ENCODE measurements around the gene ENTHD1. TPM values are rescaled to one million over a fixed set of nuclear protein-coding genes. Genes with fewer than 3 reads are reported as not detected.
"Not testable (repeated sequence)": the region's sequence is repeated elsewhere in the genome, so short reads cannot be mapped to it uniquely, and the experiment has no call there.

The ENTHD1 gene
- total RNA-seq, 4 donors from 2014 or later: not detected

GRCh38 chr22:39873965-39874364, 19.6 kb downstream of the ENTHD1 start:
- H3K27ac ChIP-seq: no peak overlapping the region
- TF ChIP-seq, protein P1, sequence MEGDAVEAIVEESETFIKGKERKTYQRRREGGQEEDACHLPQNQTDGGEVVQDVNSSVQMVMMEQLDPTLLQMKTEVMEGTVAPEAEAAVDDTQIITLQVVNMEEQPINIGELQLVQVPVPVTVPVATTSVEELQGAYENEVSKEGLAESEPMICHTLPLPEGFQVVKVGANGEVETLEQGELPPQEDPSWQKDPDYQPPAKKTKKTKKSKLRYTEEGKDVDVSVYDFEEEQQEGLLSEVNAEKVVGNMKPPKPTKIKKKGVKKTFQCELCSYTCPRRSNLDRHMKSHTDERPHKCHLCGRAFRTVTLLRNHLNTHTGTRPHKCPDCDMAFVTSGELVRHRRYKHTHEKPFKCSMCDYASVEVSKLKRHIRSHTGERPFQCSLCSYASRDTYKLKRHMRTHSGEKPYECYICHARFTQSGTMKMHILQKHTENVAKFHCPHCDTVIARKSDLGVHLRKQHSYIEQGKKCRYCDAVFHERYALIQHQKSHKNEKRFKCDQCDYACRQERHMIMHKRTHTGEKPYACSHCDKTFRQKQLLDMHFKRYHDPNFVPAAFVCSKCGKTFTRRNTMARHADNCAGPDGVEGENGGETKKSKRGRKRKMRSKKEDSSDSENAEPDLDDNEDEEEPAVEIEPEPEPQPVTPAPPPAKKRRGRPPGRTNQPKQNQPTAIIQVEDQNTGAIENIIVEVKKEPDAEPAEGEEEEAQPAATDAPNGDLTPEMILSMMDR (IDR thresholded peaks at IDR 0.05): no peak
- no peak for TF ChIP-seq POLR2AphosphoS5 (IDR thresholded peaks at IDR 0.05)
- no peak for TF ChIP-seq POLR2A (IDR thresholded peaks at IDR 0.05)
- no peak for TF ChIP-seq EP300 (IDR thresholded peaks at IDR 0.05)
- H3K27me3 ChIP-seq: peaks cover 2% of the 10 kb centered on the region
- no peak overlapping the region for H3K4me3 ChIP-seq
- H3K4me1 ChIP-seq: no peaks in the 10 kb centered on the region
- 29% methylated on average over 1 of the region's 1 CpG for WGBS
- H3K36me3 ChIP-seq: no peaks in the 10 kb centered on the region
- no peak for DNase-seq (ENCODE audit: low spot score in 2 of 2)
- H3K9me3 ChIP-seq: no peaks in the 10 kb centered on the region

- H3K9me3 ChIP-seq: no peaks in the 10 kb centered on the region
- peaks cover 2% of the 10 kb centered on the region for H3K27me3 ChIP-seq
- no peak overlapping the region for H3K27ac ChIP-seq
- no peaks in the 10 kb centered on the region for H3K4me1 ChIP-seq
- H3K36me3 ChIP-seq: no peaks in the 10 kb centered on the region
- DNase-seq (ENCODE audit: low spot score in 2 of 2): no peak
- TF ChIP-seq POLR2AphosphoS5 (IDR thresholded peaks at IDR 0.05): no peak
- TF ChIP-seq POLR2A (IDR thresholded peaks at IDR 0.05): no peak
- TF ChIP-seq, protein P1 (IDR thresholded peaks at IDR 0.05): no peak
- no peak for TF ChIP-seq EP300 (IDR thresholded peaks at IDR 0.05)
- WGBS: 89% methylated on average over 1 of the region's 1 CpG
- H3K4me3 ChIP-seq: no peak overlapping the region
Measured at GRCh38 chr22:39872548-39872947, 21.0 kb downstream of the ENTHD1 start.

DNA sequence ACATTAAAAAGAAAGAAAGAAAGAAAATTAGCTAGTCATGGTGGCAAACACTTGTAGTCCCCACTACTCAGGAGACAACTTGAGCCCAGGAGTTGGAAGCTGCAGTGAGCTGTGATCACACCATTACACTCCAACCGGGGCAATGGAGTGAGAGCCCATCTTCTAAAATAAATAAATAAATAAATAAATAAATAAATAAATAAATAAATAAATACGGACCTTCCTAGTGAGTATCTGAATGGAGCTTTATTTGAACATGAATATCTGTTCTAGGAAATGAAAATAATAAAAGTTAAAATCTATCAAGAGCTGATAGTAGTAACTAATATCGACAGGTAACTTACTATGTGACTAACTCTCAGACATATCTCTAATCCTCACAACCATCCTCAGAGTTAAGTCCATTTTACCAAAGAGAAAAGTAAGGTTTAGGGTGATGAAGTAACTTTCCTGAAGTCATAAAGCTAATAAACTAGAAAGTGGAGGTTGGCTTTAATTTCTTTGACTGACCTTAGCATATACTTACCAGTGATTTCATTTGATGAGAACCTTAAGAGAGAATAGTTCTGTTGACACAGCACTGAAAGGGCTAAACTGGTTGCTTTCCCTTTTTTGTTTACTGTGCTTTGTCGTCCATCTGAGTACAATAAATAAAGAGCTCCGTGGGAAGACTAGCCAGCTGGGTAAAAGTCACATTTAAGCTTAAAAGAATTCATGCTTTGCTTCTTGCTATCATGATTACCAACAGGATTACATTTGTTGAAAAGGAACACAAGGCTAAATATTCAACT, 22.4 kb downstream of the ENTHD1 start:
- Histone ChIP-seq H3K27ac (no peak overlapping the region), H3K4me1 (no peaks in the 10 kb centered on the region), H3K9me3 (no peaks in the 10 kb centered on the region), H3K4me3 (no peak overlapping the region), H3K36me3 (no peaks in the 10 kb centered on the region), H3K27me3 (peaks cover 5% of the 10 kb centered on the region)
- no peak for TF ChIP-seq POLR2AphosphoS5 (IDR thresholded peaks at IDR 0.05)
- WGBS: 72% methylated on average over 5 of the region's 5 CpGs
- no peak for DNase-seq (ENCODE audit: low spot score in 2 of 2)

DNA sequence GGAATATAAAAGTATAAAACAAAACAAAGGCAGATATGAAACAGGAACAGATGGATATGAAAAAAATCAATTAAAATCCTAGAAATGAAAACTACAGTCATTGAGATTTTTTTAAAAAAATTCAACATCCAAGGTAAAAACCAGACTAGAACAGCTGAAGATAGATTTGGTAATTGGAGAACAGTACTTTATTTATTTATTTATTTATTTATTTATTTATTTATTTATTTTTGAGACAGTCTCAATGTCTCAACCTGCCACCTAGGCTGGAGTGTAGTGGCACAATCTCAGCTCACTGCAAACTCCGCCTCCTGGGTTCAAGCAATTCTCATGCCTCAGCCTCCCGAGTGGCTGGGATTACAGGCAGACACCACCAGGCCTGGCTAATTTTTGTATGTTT, 23.8 kb downstream of the ENTHD1 start:
- not testable (repeated sequence) for H3K9me3 ChIP-seq; DNase-seq (ENCODE audit: low spot score in 2 of 2); H3K27me3 ChIP-seq; H3K36me3 ChIP-seq; H3K27ac ChIP-seq; H3K4me1 ChIP-seq; H3K4me3 ChIP-seq
- 94% methylated on average over 2 of the region's 2 CpGs for WGBS

- H3K27ac ChIP-seq: no peak overlapping the region
- no peak overlapping the region for H3K4me3 ChIP-seq
- H3K4me1 ChIP-seq: no peaks in the 10 kb centered on the region
- H3K36me3 ChIP-seq: no peaks in the 10 kb centered on the region
- WGBS: 70% methylated on average over 1 of the region's 1 CpG
- TF ChIP-seq POLR2A (IDR thresholded peaks at IDR 0.05) (no peak), EP300 (IDR thresholded peaks at IDR 0.05) (no peak), POLR2AphosphoS5 (IDR thresholded peaks at IDR 0.05) (no peak)
- TF ChIP-seq, protein P1 (IDR thresholded peaks at IDR 0.05): no peak
- peaks cover 5% of the 10 kb centered on the region for H3K27me3 ChIP-seq
- H3K9me3 ChIP-seq: no peaks in the 10 kb centered on the region
- DNase-seq (ENCODE audit: low spot score in 2 of 2): no peak
Measured at GRCh38 chr22:39868741-39869140, 24.8 kb downstream of the ENTHD1 start.

DNA sequence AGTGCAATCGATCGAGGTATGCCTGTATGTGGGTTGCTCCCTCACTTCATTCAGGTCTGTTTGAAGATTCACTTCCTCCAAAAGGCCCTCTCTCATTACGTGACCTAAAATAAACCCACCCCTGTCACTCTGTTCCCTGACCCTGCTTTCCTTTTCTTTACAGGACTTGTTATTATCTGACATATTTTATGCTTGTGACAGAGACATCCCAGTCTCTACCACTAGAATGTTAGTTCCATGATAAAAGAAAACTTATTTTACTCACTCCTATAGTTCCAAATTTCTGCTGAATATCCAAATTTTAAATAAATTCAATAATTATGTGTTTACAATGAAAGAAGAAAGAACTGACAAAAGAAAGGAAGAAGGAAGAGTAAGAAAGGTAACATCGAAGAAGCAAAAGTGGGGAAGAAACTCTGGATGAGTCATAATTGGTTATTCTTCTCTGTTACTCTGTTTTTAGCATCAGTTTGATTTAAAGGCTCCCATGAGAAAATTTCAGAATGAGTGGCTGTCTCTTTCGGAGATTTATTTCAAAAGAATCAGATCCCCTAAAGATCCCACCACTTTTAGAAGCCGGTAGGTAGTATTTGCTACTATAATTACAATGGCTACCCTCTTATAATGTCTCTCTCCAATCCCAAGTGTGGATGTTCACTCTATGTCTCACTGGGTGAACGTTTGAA, 33.5 kb downstream of the ENTHD1 start:
- DNase-seq (ENCODE audit: low spot score in 2 of 2): no peak

More for the DNA sequence above, 33.5 kb downstream of the ENTHD1 start:
- H3K27ac ChIP-seq: no peak overlapping the region
- no peak overlapping the region for H3K4me3 ChIP-seq
- H3K36me3 ChIP-seq: no peaks in the 10 kb centered on the region
- WGBS: 65% methylated on average over 7 of the region's 7 CpGs
- H3K4me1 ChIP-seq: no peaks in the 10 kb centered on the region
- no peaks in the 10 kb centered on the region for H3K9me3 ChIP-seq
- peaks cover 9% of the 10 kb centered on the region for H3K27me3 ChIP-seq
- TF ChIP-seq POLR2A (IDR thresholded peaks at IDR 0.05) (no peak), POLR2AphosphoS5 (IDR thresholded peaks at IDR 0.05) (no peak), EP300 (IDR thresholded peaks at IDR 0.05) (no peak)
- TF ChIP-seq, protein P1 (IDR thresholded peaks at IDR 0.05): no peak

Data from suprapubic skin (tissue), 4 donors.